Tibial nerve (tissue), 4 donors: ENCODE results near the gene LIN9.

Experiments used
- CTCF ChIP-seq, 5 experiments: fragments of 200-600 bp in 3 of 5; fragments of 450-650 bp in 2 of 5; sonication (generic) in 3 of 5; IDR thresholded peaks; one replicate each; pipeline ENCODE4 v1.5.1; 2016 to 2019; ENCODE audit warnings: antibody characterized with exemption in 5 of 5, mild to moderate bottlenecking in 3 of 5, moderate library complexity in 2 of 5
- EP300 ChIP-seq, 2 donors: sonication (generic); formaldehyde crosslinking; IDR thresholded peaks; one replicate each; pipeline ENCODE4 v1.6.1; 2017; ENCODE audit warnings: antibody characterized with exemption in 2 of 2, mild to moderate bottlenecking in 1 of 2
- POLR2A ChIP-seq, 2 donors: fragments of 450-650 bp; IDR thresholded peaks; one replicate each; pipeline ENCODE4 v1.6.1; 2017; ENCODE audit warnings: antibody characterized with exemption in 2 of 2, mild to moderate bottlenecking in 2 of 2, moderate library complexity in 2 of 2

GRCh38 chr1:226311376-226311775 is 2.4 kb upstream of the LIN9 start:
- TF ChIP-seq CTCF (IDR thresholded peaks at IDR 0.05) (no peak), EP300 (IDR thresholded peaks at IDR 0.05) (no peak), POLR2A (IDR thresholded peaks at IDR 0.05) (no peak)
